ENCODE data around the gene CCDC187. TPM values are rescaled to one million over a fixed set of nuclear protein-coding genes. Genes with fewer than 3 reads are reported as not detected.

The CCDC187 gene
- total RNA-seq, 1 experiment from 2014 or later: 0.11 TPM

GRCh38 chr9:136249877-136250559 lies 53.9 kb downstream of the CCDC187 start:
- no peak for TF ChIP-seq CTCF (IDR thresholded peaks at IDR 0.05; ENCODE audit: insufficient read depth in 1 of 2, low read depth in 1 of 2, low read length in 1 of 2, severe bottlenecking in 1 of 2, unreplicated experiment in 1 of 2)

GRCh38 chr9:136248951-136249876 lies 54.7 kb downstream of the CCDC187 start:
- no peaks in the 10 kb centered on the region for H3K27me3 Mint-ChIP-seq (ENCODE audit: insufficient read depth, unreplicated experiment)
- Histone ChIP-seq H3K4me1 (peaks cover 10% of the 10 kb centered on the region), H3K9me3 (no peaks in the 10 kb centered on the region), H3K4me3 (ENCODE audit: low read depth, low read length) (no peak overlapping the region), H3K36me3 (ENCODE audit: control insufficient read depth, insufficient read depth, low read length) (no peaks in the 10 kb centered on the region), H3K27me3 (replicated peaks; ENCODE audit: control insufficient read depth, insufficient read depth, low read length) (no peaks in the 10 kb centered on the region)
- no peak overlapping the region for H3K4me3 Mint-ChIP-seq (ENCODE audit: unreplicated experiment)
- no peaks in the 10 kb centered on the region for H3K9me3 Mint-ChIP-seq (ENCODE audit: unreplicated experiment)
- no peak for DNase-seq
- no peak overlapping the region for H3K27ac Mint-ChIP-seq (ENCODE audit: unreplicated experiment)
- POLR2A ChIA-PET: no interaction called here
- TF ChIP-seq CTCF (IDR thresholded peaks at IDR 0.05; ENCODE audit: insufficient read depth in 1 of 2, low read depth in 1 of 2, low read length in 1 of 2, severe bottlenecking in 1 of 2, unreplicated experiment in 1 of 2): no peak
- intact Hi-C loops (cut with micrococcal nuclease; ENCODE audit: unreplicated experiment): no loop called here
- CTCF ChIA-PET: no interaction called here
- H3K36me3 Mint-ChIP-seq (ENCODE audit: insufficient read depth, unreplicated experiment): peaks cover 7% of the 10 kb centered on the region
- no TSS peak for BruUV-seq (replicated peaks)
- H3K4me1 Mint-ChIP-seq (ENCODE audit: low read depth, unreplicated experiment): peaks cover 9% of the 10 kb centered on the region

More at GRCh38 chr9:136249877-136250559, 53.9 kb downstream of the CCDC187 start:
- POLR2A ChIA-PET: no interaction called here
- Histone ChIP-seq H3K27me3 (replicated peaks; ENCODE audit: control insufficient read depth, insufficient read depth, low read length) (no peaks in the 10 kb centered on the region), H3K9me3 (no peaks in the 10 kb centered on the region), H3K4me3 (ENCODE audit: low read depth, low read length) (no peak overlapping the region), H3K4me1 (peaks cover 6% of the 10 kb centered on the region; the same call in 1 of the 2 replicates), H3K36me3 (ENCODE audit: control insufficient read depth, insufficient read depth, low read length) (no peaks in the 10 kb centered on the region)
- H3K27ac Mint-ChIP-seq (ENCODE audit: unreplicated experiment): no peak overlapping the region
- H3K36me3 Mint-ChIP-seq (ENCODE audit: insufficient read depth, unreplicated experiment): peaks cover 1% of the 10 kb centered on the region
- CTCF ChIA-PET: no interaction called here
- no peak overlapping the region for H3K4me3 Mint-ChIP-seq (ENCODE audit: unreplicated experiment)
- BruUV-seq (replicated peaks): no TSS peak
- H3K27me3 Mint-ChIP-seq (ENCODE audit: insufficient read depth, unreplicated experiment): no peaks in the 10 kb centered on the region
- H3K9me3 Mint-ChIP-seq (ENCODE audit: unreplicated experiment): no peaks in the 10 kb centered on the region
- H3K4me1 Mint-ChIP-seq (ENCODE audit: low read depth, unreplicated experiment): peaks cover 1% of the 10 kb centered on the region
- intact Hi-C loops (cut with micrococcal nuclease; ENCODE audit: unreplicated experiment): no loop called here
- no peak for DNase-seq

- Mint-ChIP-seq H3K36me3 (ENCODE audit: insufficient read depth, unreplicated experiment) (peaks cover 7% of the 10 kb centered on the region), H3K4me3 (ENCODE audit: unreplicated experiment) (no peak overlapping the region), H3K27me3 (ENCODE audit: insufficient read depth, unreplicated experiment) (no peaks in the 10 kb centered on the region), H3K9me3 (ENCODE audit: unreplicated experiment) (no peaks in the 10 kb centered on the region), H3K27ac (ENCODE audit: unreplicated experiment) (no peak overlapping the region), H3K4me1 (ENCODE audit: low read depth, unreplicated experiment) (peaks cover 21% of the 10 kb centered on the region)
- intact Hi-C loops (cut with micrococcal nuclease; ENCODE audit: unreplicated experiment): no loop called here
- POLR2A ChIA-PET: no interaction called here
- CTCF ChIA-PET: no interaction called here
- peak in 1 of 2 experiments; percentile 61 for DNase-seq
- Histone ChIP-seq H3K9me3 (no peaks in the 10 kb centered on the region), H3K4me1 (peaks cover 13% of the 10 kb centered on the region), H3K27me3 (replicated peaks; ENCODE audit: control insufficient read depth, insufficient read depth, low read length) (no peaks in the 10 kb centered on the region), H3K36me3 (ENCODE audit: control insufficient read depth, insufficient read depth, low read length) (no peaks in the 10 kb centered on the region), H3K4me3 (ENCODE audit: low read depth, low read length) (no peak overlapping the region)
- no TSS peak for BruUV-seq (replicated peaks)
- TF ChIP-seq CTCF (IDR thresholded peaks at IDR 0.05; ENCODE audit: insufficient read depth in 1 of 2, low read depth in 1 of 2, low read length in 1 of 2, severe bottlenecking in 1 of 2, unreplicated experiment in 1 of 2): no peak
These were observed 55.8 kb downstream of the CCDC187 start for GRCh38 chr9:136247947-136248637.
